ENCODE measurements around the gene SPAG6.

Gene SPAG6

DNA sequence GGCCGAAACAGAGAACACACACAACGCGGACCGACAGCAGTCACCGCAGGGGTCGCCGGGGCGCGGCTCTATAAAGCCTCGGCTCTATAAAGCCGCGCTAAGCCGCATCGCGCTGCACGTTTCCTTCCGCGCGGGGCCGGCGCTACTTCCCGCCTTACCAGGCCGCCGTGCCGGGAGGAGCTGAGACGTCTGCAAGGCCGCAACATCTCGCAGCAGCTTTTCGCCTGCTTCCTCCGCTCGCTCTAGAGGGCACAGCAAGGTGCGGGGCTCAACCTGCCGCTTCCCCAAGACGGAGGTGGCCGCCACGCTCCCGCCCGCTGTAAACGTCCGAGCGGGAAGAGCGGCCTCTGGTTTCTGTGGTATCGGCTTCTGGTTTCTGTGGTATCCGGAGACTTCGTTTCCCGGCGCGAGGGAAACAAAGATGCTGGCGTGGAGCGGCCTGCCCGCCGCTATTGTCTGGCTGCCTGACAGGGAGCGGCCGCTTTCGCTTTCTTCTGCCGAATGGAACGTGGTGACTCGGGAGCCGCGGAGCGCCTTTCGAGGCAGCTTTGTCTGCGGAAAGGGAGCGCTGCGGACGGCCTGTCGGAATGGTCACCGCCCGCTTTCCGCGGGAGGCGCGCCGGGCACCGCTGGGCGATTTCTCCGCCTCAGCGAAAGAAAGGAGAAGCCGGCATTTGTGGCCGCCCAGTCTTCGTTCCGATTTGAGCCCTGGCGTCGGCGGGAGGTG lies 91.8 kb downstream of the SPAG6 start (continued):
- TF ChIP-seq ZNF610 (tag by site-specific recombination; IDR thresholded peaks at IDR 0.05; ENCODE audit: borderline replicate concordance), result no peak
- no peak for TF ChIP-seq ZNF639 (tag by site-specific recombination; IDR thresholded peaks at IDR 0.05)
- TF ChIP-seq ZNF394 (tag by site-specific recombination; IDR thresholded peaks at IDR 0.05; ENCODE audit: borderline replicate concordance), result peak; percentile 47; the same call in 1 of the 2 replicates
- TF ChIP-seq ZNF324 (tag by site-specific recombination; IDR thresholded peaks at IDR 0.05), result no peak
- no peak for TF ChIP-seq ZFP3 (tag by site-specific recombination; IDR thresholded peaks at IDR 0.05; ENCODE audit: low read depth)
- no peak for TF ChIP-seq ZNF302 (tag by site-specific recombination; IDR thresholded peaks at IDR 0.05; ENCODE audit: low read depth)
- TF ChIP-seq, protein P1, sequence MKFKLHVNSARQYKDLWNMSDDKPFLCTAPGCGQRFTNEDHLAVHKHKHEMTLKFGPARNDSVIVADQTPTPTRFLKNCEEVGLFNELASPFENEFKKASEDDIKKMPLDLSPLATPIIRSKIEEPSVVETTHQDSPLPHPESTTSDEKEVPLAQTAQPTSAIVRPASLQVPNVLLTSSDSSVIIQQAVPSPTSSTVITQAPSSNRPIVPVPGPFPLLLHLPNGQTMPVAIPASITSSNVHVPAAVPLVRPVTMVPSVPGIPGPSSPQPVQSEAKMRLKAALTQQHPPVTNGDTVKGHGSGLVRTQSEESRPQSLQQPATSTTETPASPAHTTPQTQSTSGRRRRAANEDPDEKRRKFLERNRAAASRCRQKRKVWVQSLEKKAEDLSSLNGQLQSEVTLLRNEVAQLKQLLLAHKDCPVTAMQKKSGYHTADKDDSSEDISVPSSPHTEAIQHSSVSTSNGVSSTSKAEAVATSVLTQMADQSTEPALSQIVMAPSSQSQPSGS (tag by site-specific recombination; IDR thresholded peaks at IDR 0.05; ENCODE audit: low read depth), result no peak
- TF ChIP-seq ZNF24 (tag by site-specific recombination; IDR thresholded peaks at IDR 0.05), result 0 out of 2 replicates have a peak, but pooled peaks have one; percentile 33
- no peak for TF ChIP-seq ZNF48 (tag by site-specific recombination; IDR thresholded peaks at IDR 0.05)
- TF ChIP-seq, protein P2, sequence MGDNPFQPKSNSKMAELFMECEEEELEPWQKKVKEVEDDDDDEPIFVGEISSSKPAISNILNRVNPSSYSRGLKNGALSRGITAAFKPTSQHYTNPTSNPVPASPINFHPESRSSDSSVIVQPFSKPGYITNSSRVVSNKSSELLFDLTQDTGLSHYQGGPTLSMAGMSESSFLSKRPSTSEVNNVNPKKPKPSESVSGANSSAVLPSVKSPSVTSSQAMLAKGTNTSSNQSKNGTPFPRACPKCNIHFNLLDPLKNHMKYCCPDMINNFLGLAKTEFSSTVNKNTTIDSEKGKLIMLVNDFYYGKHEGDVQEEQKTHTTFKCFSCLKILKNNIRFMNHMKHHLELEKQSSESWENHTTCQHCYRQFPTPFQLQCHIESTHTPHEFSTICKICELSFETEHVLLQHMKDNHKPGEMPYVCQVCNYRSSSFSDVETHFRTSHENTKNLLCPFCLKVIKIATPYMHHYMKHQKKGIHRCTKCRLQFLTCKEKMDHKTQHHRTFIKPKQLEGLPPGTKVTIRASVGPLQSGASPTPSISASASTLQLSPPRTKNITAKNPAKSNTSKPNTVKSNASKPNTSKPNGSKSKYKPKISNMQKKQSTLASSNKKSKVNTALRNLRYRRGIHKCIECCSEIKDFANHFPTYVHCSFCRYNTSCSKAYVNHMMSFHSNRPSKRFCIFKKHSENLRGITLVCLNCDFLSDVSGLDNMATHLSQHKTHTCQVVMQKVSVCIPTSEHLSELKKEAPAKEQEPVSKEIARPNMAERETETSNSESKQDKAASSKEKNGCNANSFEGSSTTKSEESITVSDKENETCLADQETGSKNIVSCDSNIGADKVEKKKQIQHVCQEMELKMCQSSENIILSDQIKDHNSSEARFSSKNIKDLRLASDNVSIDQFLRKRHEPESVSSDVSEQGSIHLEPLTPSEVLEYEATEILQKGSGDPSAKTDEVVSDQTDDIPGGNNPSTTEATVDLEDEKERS (tag by site-specific recombination; IDR thresholded peaks at IDR 0.05), result no peak
- TF ChIP-seq, protein P3, sequence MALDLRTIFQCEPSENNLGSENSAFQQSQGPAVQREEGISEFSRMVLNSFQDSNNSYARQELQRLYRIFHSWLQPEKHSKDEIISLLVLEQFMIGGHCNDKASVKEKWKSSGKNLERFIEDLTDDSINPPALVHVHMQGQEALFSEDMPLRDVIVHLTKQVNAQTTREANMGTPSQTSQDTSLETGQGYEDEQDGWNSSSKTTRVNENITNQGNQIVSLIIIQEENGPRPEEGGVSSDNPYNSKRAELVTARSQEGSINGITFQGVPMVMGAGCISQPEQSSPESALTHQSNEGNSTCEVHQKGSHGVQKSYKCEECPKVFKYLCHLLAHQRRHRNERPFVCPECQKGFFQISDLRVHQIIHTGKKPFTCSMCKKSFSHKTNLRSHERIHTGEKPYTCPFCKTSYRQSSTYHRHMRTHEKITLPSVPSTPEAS (tag by site-specific recombination; IDR thresholded peaks at IDR 0.05), result no peak
- no peak for TF ChIP-seq ZNF416 (tag by site-specific recombination; IDR thresholded peaks at IDR 0.05)
- no peak for TF ChIP-seq ZNF221 (tag by site-specific recombination; IDR thresholded peaks at IDR 0.05; ENCODE audit: borderline replicate concordance)
- TF ChIP-seq ZNF155 (tag by site-specific recombination; IDR thresholded peaks at IDR 0.05), result no peak
- TF ChIP-seq ZNF248 (tag by site-specific recombination; IDR thresholded peaks at IDR 0.05), result no peak
- no peak for TF ChIP-seq ZEB2 (tag by site-specific recombination; IDR thresholded peaks at IDR 0.05)
- no peak for TF ChIP-seq ZNF311 (tag by site-specific recombination; IDR thresholded peaks at IDR 0.05; ENCODE audit: borderline replicate concordance)
- no peak for TF ChIP-seq ZSCAN23 (tag by site-specific recombination; IDR thresholded peaks at IDR 0.05)
- no peak for TF ChIP-seq ZNF660 (tag by site-specific recombination; IDR thresholded peaks at IDR 0.05)
- peak; percentile 64; the same call in 1 of the 2 replicates for TF ChIP-seq PRDM1 (tag by site-specific recombination; IDR thresholded peaks at IDR 0.05)
- no peak for TF ChIP-seq ZSCAN30 (tag by site-specific recombination; IDR thresholded peaks at IDR 0.05)
- TF ChIP-seq, protein P4, sequence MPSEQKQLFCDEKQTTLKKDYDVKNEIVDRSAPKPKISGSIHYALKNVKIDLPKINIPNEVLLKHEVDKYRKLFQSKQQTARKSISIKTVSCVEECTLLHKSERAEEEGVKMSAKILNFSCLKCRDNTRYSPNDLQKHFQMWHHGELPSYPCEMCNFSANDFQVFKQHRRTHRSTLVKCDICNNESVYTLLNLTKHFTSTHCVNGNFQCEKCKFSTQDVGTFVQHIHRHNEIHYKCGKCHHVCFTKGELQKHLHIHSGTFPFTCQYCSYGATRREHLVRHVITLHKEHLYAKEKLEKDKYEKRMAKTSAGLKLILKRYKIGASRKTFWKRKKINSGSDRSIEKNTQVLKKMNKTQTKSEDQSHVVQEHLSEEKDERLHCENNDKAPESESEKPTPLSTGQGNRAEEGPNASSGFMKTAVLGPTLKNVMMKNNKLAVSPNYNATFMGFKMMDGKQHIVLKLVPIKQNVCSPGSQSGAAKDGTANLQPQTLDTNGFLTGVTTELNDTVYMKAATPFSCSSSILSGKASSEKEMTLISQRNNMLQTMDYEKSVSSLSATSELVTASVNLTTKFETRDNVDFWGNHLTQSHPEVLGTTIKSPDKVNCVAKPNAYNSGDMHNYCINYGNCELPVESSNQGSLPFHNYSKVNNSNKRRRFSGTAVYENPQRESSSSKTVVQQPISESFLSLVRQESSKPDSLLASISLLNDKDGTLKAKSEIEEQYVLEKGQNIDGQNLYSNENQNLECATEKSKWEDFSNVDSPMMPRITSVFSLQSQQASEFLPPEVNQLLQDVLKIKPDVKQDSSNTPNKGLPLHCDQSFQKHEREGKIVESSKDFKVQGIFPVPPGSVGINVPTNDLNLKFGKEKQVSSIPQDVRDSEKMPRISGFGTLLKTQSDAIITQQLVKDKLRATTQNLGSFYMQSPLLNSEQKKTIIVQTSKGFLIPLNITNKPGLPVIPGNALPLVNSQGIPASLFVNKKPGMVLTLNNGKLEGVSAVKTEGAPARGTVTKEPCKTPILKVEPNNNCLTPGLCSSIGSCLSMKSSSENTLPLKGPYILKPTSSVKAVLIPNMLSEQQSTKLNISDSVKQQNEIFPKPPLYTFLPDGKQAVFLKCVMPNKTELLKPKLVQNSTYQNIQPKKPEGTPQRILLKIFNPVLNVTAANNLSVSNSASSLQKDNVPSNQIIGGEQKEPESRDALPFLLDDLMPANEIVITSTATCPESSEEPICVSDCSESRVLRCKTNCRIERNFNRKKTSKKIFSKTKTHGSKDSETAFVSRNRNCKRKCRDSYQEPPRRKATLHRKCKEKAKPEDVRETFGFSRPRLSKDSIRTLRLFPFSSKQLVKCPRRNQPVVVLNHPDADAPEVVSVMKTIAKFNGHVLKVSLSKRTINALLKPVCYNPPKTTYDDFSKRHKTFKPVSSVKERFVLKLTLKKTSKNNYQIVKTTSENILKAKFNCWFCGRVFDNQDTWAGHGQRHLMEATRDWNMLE (tag by site-specific recombination; conservative IDR thresholded peaks at IDR 0.05; ENCODE audit: low read depth), result no peak
- TF ChIP-seq ZBTB7A (tag by site-specific recombination; IDR thresholded peaks at IDR 0.05; ENCODE audit: low read depth), result no peak
- no peak for TF ChIP-seq ZNF548 (tag by site-specific recombination; IDR thresholded peaks at IDR 0.05)
- TF ChIP-seq TCF7L2 (IDR thresholded peaks at IDR 0.05; ENCODE audit: borderline replicate concordance, low read depth, low read length), result peak; percentile 92
- TF ChIP-seq ZNF354C (tag by site-specific recombination; IDR thresholded peaks at IDR 0.05; ENCODE audit: borderline replicate concordance, low read depth), result no peak
- TF ChIP-seq ZNF266 (tag by site-specific recombination; IDR thresholded peaks at IDR 0.05; ENCODE audit: low read depth), result no peak
- TF ChIP-seq TRIM28 (IDR thresholded peaks at IDR 0.05; ENCODE audit: borderline replicate concordance, low read length), result no peak

Data from HEK293 (cell line).